OCI-LY7 (cell line): ENCODE results near the gene FN3KRP.

Experiments
- EZH2phosphoT487 ChIP-seq: fragments of 200-600 bp; sonication (generic); IDR thresholded peaks from 2 replicates; pipeline ENCODE4 v1.6.1; 2018; ENCODE audit warnings: low read depth, borderline replicate concordance, mild to moderate bottlenecking, mixed run types, antibody characterized with exemption, low read length, moderate library complexity, mixed read lengths
- TF ChIP-seq, protein P1 (sequence below): fragments of 200-600 bp; sonication (generic); conservative IDR thresholded peaks from 2 replicates; pipeline ENCODE4 v1.5.1; 2014; ENCODE audit warnings: mild to moderate bottlenecking, antibody characterized with exemption, low read length, moderate library complexity, mixed read lengths

DNA sequence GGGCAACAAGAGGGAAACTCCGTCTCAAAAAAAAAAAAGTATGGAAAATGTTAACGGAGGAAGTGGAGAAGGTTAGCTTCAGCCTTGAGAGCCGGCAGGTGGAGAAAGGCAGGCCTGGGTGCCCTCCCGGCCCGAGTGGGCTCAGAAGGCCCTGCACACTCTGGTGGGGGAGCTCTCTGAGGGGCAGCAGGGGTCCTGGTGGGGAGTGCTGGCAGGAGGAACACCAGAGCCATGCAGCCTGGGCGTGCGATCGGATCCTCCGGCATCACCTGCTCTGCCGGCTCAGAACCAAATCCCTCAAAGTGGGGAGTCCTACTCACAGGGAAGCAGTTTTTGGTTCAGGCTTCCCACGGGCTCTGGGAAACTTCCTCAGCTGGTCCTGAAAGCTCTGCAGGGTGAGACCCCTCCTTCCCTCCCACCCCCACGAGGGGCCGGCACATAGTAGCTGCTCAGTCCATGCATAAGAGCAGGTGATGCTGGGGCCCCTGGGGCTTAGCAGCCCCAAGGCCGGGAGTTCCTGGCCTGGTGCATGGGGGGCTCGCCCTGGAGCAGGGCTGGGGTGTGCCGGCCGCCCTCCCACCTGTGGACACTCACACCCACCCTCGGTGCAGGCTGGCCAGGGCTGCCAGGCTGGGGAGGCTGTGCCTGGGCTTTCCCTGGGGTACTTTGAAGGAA, 20.1 kb downstream of the FN3KRP start:
- TF ChIP-seq, protein P1, sequence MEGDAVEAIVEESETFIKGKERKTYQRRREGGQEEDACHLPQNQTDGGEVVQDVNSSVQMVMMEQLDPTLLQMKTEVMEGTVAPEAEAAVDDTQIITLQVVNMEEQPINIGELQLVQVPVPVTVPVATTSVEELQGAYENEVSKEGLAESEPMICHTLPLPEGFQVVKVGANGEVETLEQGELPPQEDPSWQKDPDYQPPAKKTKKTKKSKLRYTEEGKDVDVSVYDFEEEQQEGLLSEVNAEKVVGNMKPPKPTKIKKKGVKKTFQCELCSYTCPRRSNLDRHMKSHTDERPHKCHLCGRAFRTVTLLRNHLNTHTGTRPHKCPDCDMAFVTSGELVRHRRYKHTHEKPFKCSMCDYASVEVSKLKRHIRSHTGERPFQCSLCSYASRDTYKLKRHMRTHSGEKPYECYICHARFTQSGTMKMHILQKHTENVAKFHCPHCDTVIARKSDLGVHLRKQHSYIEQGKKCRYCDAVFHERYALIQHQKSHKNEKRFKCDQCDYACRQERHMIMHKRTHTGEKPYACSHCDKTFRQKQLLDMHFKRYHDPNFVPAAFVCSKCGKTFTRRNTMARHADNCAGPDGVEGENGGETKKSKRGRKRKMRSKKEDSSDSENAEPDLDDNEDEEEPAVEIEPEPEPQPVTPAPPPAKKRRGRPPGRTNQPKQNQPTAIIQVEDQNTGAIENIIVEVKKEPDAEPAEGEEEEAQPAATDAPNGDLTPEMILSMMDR: no peak
- no peak for TF ChIP-seq EZH2phosphoT487
